Mucosa of descending colon (tissue), 3 donors: ENCODE measurements around the gene ANKRD37. TPM values are rescaled to one million over a fixed set of nuclear protein-coding genes. Genes with fewer than 3 reads are reported as not detected.
A peak's percentile ranks its signal among the peaks of the same experiment; 100 is the strongest.

Experiments used
- ATAC-seq: fragments of 200-7000 bp; cut with Tn5 transposase; one replicate; pipeline ENCODE4 v1.9.1; 2020; ENCODE audit warnings: mild to moderate bottlenecking, moderate library complexity
- DNase-seq, 3 donors: peaks; one replicate each; pipeline ENCODE4 v3.0.0-alpha.2; 2020
- H3K36me3 ChIP-seq: fragments of 200-600 bp; one replicate; pipeline ENCODE4 v1.8.0; 2021; ENCODE audit warnings: low read depth, mild to moderate bottlenecking
- H3K4me1 ChIP-seq: fragments of 200-600 bp; one replicate; pipeline ENCODE4 v1.8.0; 2021; ENCODE audit warnings: low read depth, mild to moderate bottlenecking
- H3K4me3 ChIP-seq: fragments of 200-600 bp; one replicate; pipeline ENCODE4 v1.8.0; 2021; ENCODE audit warnings: mild to moderate bottlenecking
- H3K9me3 ChIP-seq: fragments of 200-600 bp; one replicate; pipeline ENCODE4 v1.8.0; 2021; ENCODE audit warnings: mild to moderate bottlenecking
- CTCF ChIP-seq: fragments of 200-600 bp; IDR thresholded peaks from one replicate; pipeline ENCODE4 v1.8.0; 2022; ENCODE audit warnings: antibody characterized with exemption, mild to moderate bottlenecking
- intact Hi-C, 2 donors: fragments of 100-400 bp; cut with DNase I in 1 of 2; cut with micrococcal nuclease in 1 of 2; formaldehyde crosslinking; loops; one replicate each; pipeline versions ENCODE4 v1.11.0 to v1.11.1; 2022; cut with DNase I, micrococcal nuclease
- total RNA-seq, 3 donors: library from RNA; stranded (reverse); fragmentation: NEBNext Ultra II Directional in 2 of 3; extraction: Animal tissue kit (Norgen Biotek cat#: 25700) in 2 of 3; gene quantifications; one replicate each; pipeline versions ENCODE4 v1.2.1 to v1.2.4, GENCODE V29; 2021 to 2023
- donor health status: DM: no; HTN: no; CAD: no; lungs with moderate emphysema.
- donor health status: DM: no; HTN: no; CAD: no.
- donor health status: DM: no; HTN: yes; CAD: no.

ANKRD37 gene
- total RNA-seq, 3 donors from 2014 or later: 7.6 to 14.2 (median 9.7) TPM

GRCh38 chr4:185395238-185395955, 1.2 kb upstream of the ANKRD37 start, which contains the start of gene LRP2BP:
Gene LRP2BP, minus strand, starts transcription at chr4:185395924. Its CDS starts 17,738 bp downstream, at chr4:185378186.
- ATAC-seq: no peak
- Histone ChIP-seq H3K36me3 (peaks cover 9% of the 10 kb centered on the region), H3K9me3 (no peaks in the 10 kb centered on the region), H3K4me3 (peak within 1 kb of the TSS; percentile 62), H3K4me1 (peaks cover 17% of the 10 kb centered on the region)
- TF ChIP-seq CTCF: no peak
- intact Hi-C loops: loop anchor here in 1 of 2 donors (5.0 kb wide), 1 partner anchor 193 kb away; the partner anchor contains the start of gene CFAP97
- no peak for DNase-seq

- peaks cover 9% of the 10 kb centered on the region for H3K36me3 ChIP-seq
- peak overlapping the region; percentile 62 for H3K4me3 ChIP-seq
- ATAC-seq (peak; percentile 93), DNase-seq (peak; percentile 98 to 100 (median 98))
- intact Hi-C loops: loop anchor here in 1 of 2 donors (5.0 kb wide), 1 partner anchor 194 kb away; the partner anchor contains the start of gene CFAP97
- no peak for TF ChIP-seq CTCF
- peaks cover 17% of the 10 kb centered on the region for H3K4me1 ChIP-seq
- no peaks in the 10 kb centered on the region for H3K9me3 ChIP-seq
Measured at GRCh38 chr4:185395956-185396723, 501 bp upstream of the ANKRD37 start.

GRCh38 chr4:185398618-185399017, 2.0 kb downstream of the ANKRD37 start:
- peaks cover 9% of the 10 kb centered on the region for H3K36me3 ChIP-seq
- no peak for TF ChIP-seq CTCF
- intact Hi-C loops: loop anchor here in 1 of 2 donors (5.0 kb wide), 1 partner anchor 196 kb away; the partner anchor contains the start of gene CFAP97
- ATAC-seq (no peak), DNase-seq (no peak)
- peaks cover 17% of the 10 kb centered on the region for H3K4me1 ChIP-seq
- H3K4me3 ChIP-seq: no peak overlapping the region
- no peaks in the 10 kb centered on the region for H3K9me3 ChIP-seq

GRCh38 chr4:185399466-185399865, 2.8 kb downstream of the ANKRD37 start:
- ATAC-seq (no peak), DNase-seq (peak in 1 of 3 donors; percentile 56)
- Histone ChIP-seq H3K4me3 (no peak overlapping the region), H3K4me1 (peaks cover 17% of the 10 kb centered on the region), H3K36me3 (peaks cover 9% of the 10 kb centered on the region), H3K9me3 (no peaks in the 10 kb centered on the region)
- intact Hi-C loops: loop anchor here in 1 of 2 donors (5.0 kb wide), 1 partner anchor 197 kb away; the partner anchor contains the start of gene CFAP97
- TF ChIP-seq CTCF: no peak

GRCh38 chr4:185404031-185404430, 7.4 kb downstream of the ANKRD37 start:
- intact Hi-C loops: no loop called here
- H3K4me3 ChIP-seq: no peak overlapping the region
- H3K36me3 ChIP-seq: peaks cover 5% of the 10 kb centered on the region
- ATAC-seq (no peak), DNase-seq (no peak)
- no peaks in the 10 kb centered on the region for H3K9me3 ChIP-seq
- no peak for TF ChIP-seq CTCF
- peaks cover 5% of the 10 kb centered on the region for H3K4me1 ChIP-seq
